K562 (cell line): ENCODE results near the gene EMILIN1. TPM values are rescaled to one million over a fixed set of nuclear protein-coding genes. Genes with fewer than 3 reads are reported as not detected.

Experiments used
- ATAC-seq: fragments of 200-7000 bp; cut with Tn5 transposase; 3 replicates; pipeline ENCODE4 v1.9.1; 2020; ENCODE audit warnings: moderate library complexity
- BruUV-seq: library from RNA; stranded (reverse); fragments of 400-500 nt; replicated peaks from 2 replicates; lab custom pipeline; 2021; lab: Mats Ljungman, UMichigan
- CTCF ChIA-PET: fragments of 300-600 bp; formaldehyde crosslinking; extraction: SDS; loops from one replicate; lab custom pipeline; 2021; ENCODE audit warnings: low intra/inter-chr PET ratio; lab: Yijun Ruan, JAX
- POLR2A ChIA-PET: fragments of 300-600, 350-650 bp; sonication (Branson Sonifier 250); formaldehyde crosslinking; extraction: SDS; loops from one replicate; lab custom pipeline; 2021; ENCODE audit warnings: antibody characterized with exemption, inconsistent platforms; lab: Yijun Ruan, JAX
- DNase-seq, 4 experiments: peaks; one replicate each; pipeline versions ENCODE4 v3.0.0 to v3.0.0-alpha.2; 2011 to 2018; ENCODE audit warnings: low spot score in 3 of 4, mixed read lengths in 3 of 4; ENCODE audit errors: extremely low read depth in 1 of 4
- FAIRE-seq: peaks from 2 replicates; lab custom pipeline; 2011; peaks lifted over from hg19 to GRCh38; lab: Jason Lieb, UNC
- H2AFZ ChIP-seq: 2 replicates; pipeline ENCODE4 v1.6.0; 2011; ENCODE audit warnings: low read depth, low read length, control low read depth, inconsistent platforms
- H3K27ac ChIP-seq: fragments of 200-600 bp; 3 replicates; pipeline ENCODE4 v1.8.0; 2011; ENCODE audit warnings: low read depth, mild to moderate bottlenecking, control low read depth, inconsistent platforms, low read length, moderate library complexity, mixed read lengths; ENCODE audit errors: extremely low read depth
- H3K27me3 ChIP-seq, 2 experiments: fragments of 300-600 bp in 1 of 2; 2 replicates in 1 of 2; 3 replicates in 1 of 2; pipeline versions ENCODE4 v1.6.0 to v1.8.0; 2011; ENCODE audit warnings: inconsistent platforms in 2 of 2, low read length in 2 of 2, mild to moderate bottlenecking in 1 of 2, mixed read lengths in 1 of 2, moderate library complexity in 1 of 2; ENCODE audit not compliant: control insufficient read depth in 2 of 2, insufficient read depth in 2 of 2
- H3K36me3 ChIP-seq: fragments of 300-600 bp; 3 replicates; pipeline ENCODE4 v1.8.0; 2011; ENCODE audit warnings: mild to moderate bottlenecking, low read length, inconsistent platforms; ENCODE audit not compliant: control insufficient read depth, insufficient read depth
- H3K4me1 ChIP-seq, 2 experiments: fragments of 200-600 bp in 1 of 2; replicated peaks in 1 of 2; 2 replicates in 1 of 2; 3 replicates in 1 of 2; pipeline versions ENCODE4 v1.5.1 to v1.8.0; 2011; ENCODE audit warnings: inconsistent platforms in 2 of 2, low read length in 2 of 2, mild to moderate bottlenecking in 1 of 2, mixed read lengths in 1 of 2, moderate library complexity in 1 of 2; ENCODE audit not compliant: control insufficient read depth in 2 of 2, insufficient read depth in 2 of 2
- H3K4me2 ChIP-seq: 2 replicates; pipeline ENCODE4 v1.6.1; 2011; ENCODE audit warnings: low read length, control low read depth, inconsistent platforms, mixed read lengths; ENCODE audit not compliant: insufficient read depth
- H3K4me3 ChIP-seq: fragments of 200-600 bp; sonication (generic), shearing (Covaris generic); 2 replicates; pipeline ENCODE4 v1.5.1; 2016; ENCODE audit warnings: control low read depth, inconsistent platforms
- H3K79me2 ChIP-seq: fragments of 200-600 bp; 3 replicates; pipeline ENCODE4 v1.8.0; 2011; ENCODE audit warnings: low read length, inconsistent platforms; ENCODE audit not compliant: control insufficient read depth, insufficient read depth
- H3K9ac ChIP-seq, 2 experiments: 2 replicates each; pipeline versions ENCODE4 v1.6.0 to v1.6.1; 2011; ENCODE audit warnings: low read depth in 2 of 2, low read length in 2 of 2, control low read depth in 1 of 2, inconsistent platforms in 1 of 2, mild to moderate bottlenecking in 1 of 2, mixed read lengths in 1 of 2; ENCODE audit not compliant: insufficient read depth in 1 of 2
- H3K9me1 ChIP-seq: one replicate; pipeline ENCODE4 v1.6.0; 2011; ENCODE audit warnings: inconsistent platforms, mild to moderate bottlenecking, low read length, moderate library complexity; ENCODE audit not compliant: control insufficient read depth, insufficient read depth
- H3K9me3 ChIP-seq: replicated peaks from 2 replicates; pipeline ENCODE4 v1.5.1; 2011; ENCODE audit warnings: low read depth, low read length, inconsistent platforms; ENCODE audit not compliant: control insufficient read depth, insufficient read depth
- H4K20me1 ChIP-seq: replicated peaks from 2 replicates; pipeline ENCODE4 v1.6.1; 2011; ENCODE audit warnings: low read length, inconsistent platforms, mixed read lengths; ENCODE audit not compliant: control insufficient read depth, insufficient read depth
- BDP1 ChIP-seq: IDR thresholded peaks from 3 replicates; pipeline ENCODE4 v1.6.1; 2011; ENCODE audit not compliant: insufficient read length, insufficient read depth
- CBX1 ChIP-seq: sonication (generic); IDR thresholded peaks from 2 replicates; pipeline ENCODE4 v1.6.1; 2016; ENCODE audit warnings: antibody characterized with exemption, low read depth, mild to moderate bottlenecking
- DNMT1 ChIP-seq: fragments of 450-650 bp; IDR thresholded peaks from 2 replicates; pipeline ENCODE4 v1.6.1; 2016; ENCODE audit warnings: antibody characterized with exemption, mild to moderate bottlenecking
- GTF2F1 ChIP-seq: IDR thresholded peaks from 2 replicates; pipeline ENCODE4 v1.6.1; 2011; ENCODE audit warnings: low read depth, low read length, improper control_type of control experiment
- HDAC1 ChIP-seq, 2 experiments: fragments of 450-650 bp; IDR thresholded peaks; 2 replicates each; pipeline ENCODE4 v1.6.1; 2016 to 2017; ENCODE audit warnings: inconsistent platforms in 1 of 2, mild to moderate bottlenecking in 1 of 2, moderate library complexity in 1 of 2
- HLTF ChIP-seq: fragments of 450-650 bp; IDR thresholded peaks from 2 replicates; pipeline ENCODE4 v1.6.1; 2016
- HMG20A ChIP-seq: fragments of 450-650 bp; formaldehyde crosslinking; conservative IDR thresholded peaks from 2 replicates; pipeline ENCODE4 v1.4.0; 2020; ENCODE audit warnings: mild to moderate bottlenecking, mixed read lengths
- HNRNPUL1 ChIP-seq: fragments of 200-400 bp; formaldehyde crosslinking; IDR thresholded peaks from 2 replicates; pipeline ENCODE4 v1.6.1; 2017; ENCODE audit warnings: low read length
- MAX ChIP-seq: sonication (generic); formaldehyde crosslinking; IDR thresholded peaks from 2 replicates; pipeline ENCODE4 v1.9.0; 2022; ENCODE audit warnings: mild to moderate bottlenecking, missing genetic modification reagents
- MAZ ChIP-seq, 2 experiments: fragments of 450-650 bp in 1 of 2; sonication (generic) in 1 of 2; formaldehyde crosslinking; IDR thresholded peaks in 1 of 2; conservative IDR thresholded peaks in 1 of 2; 2 replicates each; pipeline versions ENCODE4 v1.4.0 to v1.5.0; 2020; ENCODE audit warnings: mild to moderate bottlenecking in 1 of 2, missing genetic modification reagents in 1 of 2
- NR2F6 ChIP-seq: fragments of 450-650 bp; formaldehyde crosslinking; IDR thresholded peaks from 2 replicates; pipeline ENCODE4 v1.4.0; 2020; ENCODE audit warnings: mild to moderate bottlenecking
- RBM34 ChIP-seq: fragments of 200-400 bp; formaldehyde crosslinking; IDR thresholded peaks from 2 replicates; pipeline ENCODE4 v1.6.1; 2018; ENCODE audit warnings: low read length, borderline replicate concordance; ENCODE audit not compliant: insufficient read depth
- RFX1 ChIP-seq: fragments of 450-650 bp; IDR thresholded peaks from 2 replicates; pipeline ENCODE4 v1.6.1; 2016; ENCODE audit warnings: mild to moderate bottlenecking, moderate library complexity
- TCF15 ChIP-seq: fragments of 250-450 bp; sonication (Bioruptor Pico); IDR thresholded peaks from 2 replicates; pipeline ENCODE4 v1.8.0; 2022; ENCODE audit warnings: moderate library complexity, mild to moderate bottlenecking, inconsistent platforms
- VEZF1 ChIP-seq: fragments of 200-800 bp; sonication (Bioruptor generic); IDR thresholded peaks from 2 replicates; pipeline ENCODE4 v1.6.1; 2017; ENCODE audit warnings: missing genetic modification characterization, missing compliant biosample characterization
- ZNF76 ChIP-seq: fragments of 250-450 bp; sonication (Bioruptor Pico); IDR thresholded peaks from 2 replicates; pipeline ENCODE4 v1.4.0; 2020; ENCODE audit warnings: mild to moderate bottlenecking, moderate library complexity, borderline replicate concordance
- WGBS: fragments of 100-300 bp; shearing (Covaris generic); methylation state at CpG from one replicate; pipeline ENCODE4 v1.1.6; 2016; ENCODE audit warnings: low coverage, mixed read lengths; ENCODE audit not compliant: insufficient coverage; ENCODE audit errors: missing lambda C conversion rate; 5-methylcytosine and 5-hydroxymethylcytosine counted together
- in situ Hi-C: fragments of 300-500 bp; cut with MboI; formaldehyde crosslinking; loops from 4 replicates; pipeline ENCODE4 v1.15.0; 2018; ENCODE audit warnings: inconsistent platforms, mixed read lengths
- intact Hi-C: fragments of 100-400 bp; cut with micrococcal nuclease; formaldehyde crosslinking; loops from 2 replicates; pipeline ENCODE4 v1.14.2; 2022
- polyA plus RNA-seq, 8 experiments: library from polyadenylated mRNA; depleted of rRNA in 4 of 8; stranded (reverse) in 5 of 8; unstranded in 3 of 8; fragments of >200 nt; fragmentation: Nextera tagmentation in 2 of 8; fragmentation: Illumina TruSeq in 1 of 8; extraction: Ambion mirVana in 2 of 8; extraction: Trizol in 1 of 8; gene quantifications; 2 replicates each; pipeline versions ENCODE4 v1.2.1 to v1.2.3, GENCODE V29; 2011 to 2014; ENCODE audit warnings: inconsistent platforms in 1 of 8, missing spikeins in 1 of 8
- total RNA-seq, 7 experiments: library from RNA; depleted of rRNA in 6 of 7; stranded (reverse); fragments of >200 nt in 6 of 7; fragmentation: Illumina TruSeq in 2 of 7; extraction: Trizol in 2 of 7; gene quantifications; 2 replicates each; pipeline versions ENCODE4 v1.2.1 to v1.2.3, GENCODE V29; 2011 to 2021; ENCODE audit warnings: low replicate concordance in 1 of 7

The EMILIN1 gene
- total and polyA plus RNA-seq, 9 of the 15 experiments (the other 6 are each of a cell fraction or from before 2014, with no cell fraction given), result 0.04 to 2.7 (median 0.54) TPM; not detected in 2

GRCh38 chr2:27097341-27097740, 18.9 kb downstream of the EMILIN1 start:
- no peak for FAIRE-seq
- Histone ChIP-seq H4K20me1 (no peaks in the 10 kb centered on the region), H2AFZ (no peak overlapping the region), H3K4me2 (no peak overlapping the region), H3K4me3 (no peak overlapping the region), H3K27ac (no peak overlapping the region), H3K9me3 (no peaks in the 10 kb centered on the region), H3K9me1 (no peaks in the 10 kb centered on the region), H3K27me3 (no peaks in the 10 kb centered on the region), H3K4me1 (peaks cover 29 to 48% of the 10 kb centered on the region in 2 experiments), H3K9ac (no peak overlapping the region), H3K36me3 (no peaks in the 10 kb centered on the region; the same call in 2 of the 3 replicates), H3K79me2 (peaks cover 3% of the 10 kb centered on the region; the same call in 2 of the 3 replicates)
- CTCF ChIA-PET, result interaction anchor here (2.8 to 3.1 kb wide), 2 partner anchors 94 to 206 kb away, joined by 19 to 27 read pairs; no protein-coding TSS in a partner anchor
- intact Hi-C loops (loop anchor here (5.0 kb wide), 2 partner anchors 115 to 205 kb away; partner anchors contain the start of genes ATRAID and SLC5A6), in situ Hi-C loops (loop anchor here (5.0 kb wide), 2 partner anchors 95 to 185 kb away; partner anchors contain the start of gene TRIM54)
- 78% methylated on average over 14 of the region's 14 CpGs for WGBS
- TF ChIP-seq HDAC1 (IDR thresholded peaks at IDR 0.05) (no peak), MAX (CRISPR knock-in tag) (no peak), DNMT1 (no peak), NR2F6 (CRISPR knock-in tag) (no peak), CBX1 (no peak), TCF15 (CRISPR knock-in tag) (no peak), RFX1 (no peak), MAZ (CRISPR knock-in tag; conservative IDR thresholded peaks at IDR 0.05 in 1 of 2, IDR thresholded peaks at IDR 0.05 in 1 of 2) (no peak), HNRNPUL1 (no peak), BDP1 (no peak), HMG20A (no peak), RBM34 (no peak), HLTF (no peak), ZNF76 (CRISPR knock-in tag) (no peak), GTF2F1 (no peak), VEZF1 (CRISPR knock-in tag) (no peak)
- BruUV-seq, result no TSS peak
- no peak for ATAC-seq
- DNase-seq, result no peak
- POLR2A ChIA-PET, result interaction anchor here (0.6 to 1.6 kb wide), 3 partner anchors 8 to 42 kb away, joined by 4 to 5 read pairs (median 5); partner anchors contain the start of genes KHK and PRR30
